NCI-H1092 treated with DMSO at 0.1 percent for 48 hours (cell line): ENCODE measurements around the gene PEX14.

ENCODE experiments used
- DNase-seq: peaks from one replicate; lab custom pipeline; 2025; lab: John Stamatoyannopoulos, UW

PEX14 gene

DNA sequence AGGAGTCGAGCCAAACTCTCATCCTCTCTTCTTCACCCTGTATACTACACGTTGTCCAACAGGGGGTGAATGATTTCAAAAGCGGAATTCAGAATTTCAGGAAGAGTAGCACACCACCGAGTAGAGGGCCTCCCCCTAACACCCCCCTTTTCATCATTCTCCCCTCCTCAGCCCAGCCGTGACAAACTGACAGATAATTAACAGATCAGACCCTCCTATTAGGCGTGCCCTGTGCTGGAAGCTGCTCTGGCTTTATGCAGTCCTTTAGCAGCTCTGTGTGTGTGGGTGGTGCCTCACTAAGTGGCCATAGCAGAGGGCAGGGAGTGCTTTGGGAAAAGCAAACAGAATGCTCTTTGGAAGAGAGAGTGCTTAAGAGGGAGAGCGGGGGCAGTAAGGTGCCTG is 44.3 kb downstream of the PEX14 start:
- DNase-seq: peak; percentile 92

DNA sequence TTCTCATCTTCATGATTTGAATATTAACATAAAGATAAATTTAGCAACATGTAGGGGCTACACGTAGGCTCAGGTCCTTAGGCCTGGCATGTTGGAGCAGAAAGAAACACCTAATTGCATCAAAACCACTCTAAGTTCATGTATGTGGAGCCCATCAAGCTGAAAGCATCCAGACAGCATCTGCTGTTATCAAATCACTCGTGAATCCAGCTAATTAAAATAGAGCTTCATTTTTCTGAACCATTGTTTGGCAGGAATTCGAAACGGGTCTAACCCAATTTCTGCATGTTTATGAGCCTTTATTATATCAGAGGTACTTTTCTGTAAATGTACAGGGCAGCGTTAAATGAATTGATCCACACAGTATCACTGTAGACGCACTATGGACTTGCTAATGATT is 45.7 kb downstream of the PEX14 start:
- DNase-seq: no peak

DNA sequence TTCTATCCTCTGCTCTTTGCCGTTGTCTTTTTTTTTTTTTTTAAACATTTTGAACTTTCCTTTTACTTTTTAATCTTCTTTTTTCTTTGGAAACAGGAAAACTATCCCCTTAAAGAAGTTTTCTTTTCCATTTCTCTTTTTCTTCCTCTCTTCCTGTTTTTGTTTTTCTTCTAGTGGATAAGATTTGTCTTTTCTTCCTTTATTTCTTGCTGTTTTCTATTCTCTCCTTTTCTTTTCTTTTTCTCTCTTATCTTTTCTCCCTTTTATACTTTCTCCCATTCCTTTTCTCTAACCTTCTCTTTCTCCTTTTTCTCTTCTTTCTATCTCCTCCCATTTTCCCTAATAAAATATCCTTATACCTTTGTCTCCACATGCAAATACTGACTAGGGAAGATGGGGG is 46.2 kb downstream of the PEX14 start:
- DNase-seq: no peak

DNA sequence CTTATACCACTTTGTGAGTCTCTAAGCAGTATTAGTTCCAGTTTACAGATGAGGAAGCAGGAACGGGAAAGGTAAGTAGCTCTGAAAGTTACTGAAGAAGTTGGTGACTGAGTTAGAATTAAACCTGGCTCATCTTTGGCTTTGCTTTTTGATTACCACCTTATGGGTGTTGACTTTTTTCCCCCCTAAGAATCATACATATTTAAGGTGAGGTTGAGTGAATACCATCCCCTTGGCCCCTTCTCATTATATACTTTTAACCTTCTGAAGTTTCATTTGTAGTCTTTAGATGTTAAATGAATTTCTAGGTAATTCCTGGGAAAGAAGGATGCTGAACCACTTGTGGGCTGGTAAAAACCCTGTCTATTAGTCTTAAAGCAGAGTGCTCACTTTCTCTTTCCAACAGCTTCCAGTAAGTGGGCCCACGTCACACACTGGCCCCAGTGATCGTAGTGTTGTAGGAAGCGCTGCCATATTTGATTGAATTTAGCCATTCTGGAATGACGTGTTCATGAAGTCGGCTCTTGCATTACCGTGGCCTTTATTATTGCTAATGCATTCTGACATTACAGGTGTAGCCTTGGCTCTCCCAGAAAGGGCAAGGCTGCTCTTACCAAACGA is 46.9 kb downstream of the PEX14 start:
- no peak for DNase-seq

DNA sequence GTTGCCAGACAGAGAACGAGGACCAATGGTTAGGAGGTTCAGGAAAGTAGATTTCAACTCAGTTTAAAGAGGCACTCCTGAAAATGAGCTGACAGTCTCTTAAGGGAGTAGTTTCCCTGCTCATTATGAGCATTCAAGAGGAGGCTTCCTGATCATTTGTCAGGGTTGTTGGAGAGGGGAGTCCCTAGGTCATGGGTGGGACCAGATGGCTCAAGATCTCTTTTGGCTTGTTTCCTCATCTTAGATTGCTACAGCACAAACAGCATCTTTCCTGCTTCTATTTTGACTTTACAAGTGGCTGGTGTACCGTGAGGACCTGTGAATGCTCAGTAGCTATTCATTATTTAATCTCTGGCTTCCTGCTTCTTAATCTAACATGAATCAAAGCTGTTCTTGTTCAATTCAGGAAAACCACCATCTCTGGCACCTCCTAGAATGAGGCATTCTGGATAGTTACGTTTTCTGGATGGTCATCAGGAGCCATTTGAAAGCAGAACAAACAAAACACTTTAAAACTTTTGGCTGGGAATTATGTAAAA is 47.6 kb downstream of the PEX14 start:
- DNase-seq: peak; percentile 73

DNA sequence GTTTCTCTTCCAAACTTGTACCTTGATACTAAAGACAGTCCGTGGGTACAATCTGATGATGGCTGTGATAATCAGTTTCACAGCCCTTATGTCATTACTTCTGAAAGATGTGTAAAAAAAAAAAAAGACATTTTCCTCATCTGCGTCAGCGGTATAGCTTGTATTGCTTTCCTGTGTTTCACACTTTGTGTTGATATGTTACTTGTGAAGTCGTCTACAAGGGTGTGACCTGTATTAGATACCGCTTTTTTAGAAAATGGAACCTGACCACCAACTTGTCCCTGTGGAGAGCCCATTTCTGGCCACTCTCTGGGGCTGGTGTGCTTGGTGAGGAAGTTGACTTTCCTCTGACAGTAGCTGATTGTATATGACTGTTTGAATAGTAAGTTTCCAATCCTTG is 50.5 kb downstream of the PEX14 start:
- DNase-seq: no peak

DNA sequence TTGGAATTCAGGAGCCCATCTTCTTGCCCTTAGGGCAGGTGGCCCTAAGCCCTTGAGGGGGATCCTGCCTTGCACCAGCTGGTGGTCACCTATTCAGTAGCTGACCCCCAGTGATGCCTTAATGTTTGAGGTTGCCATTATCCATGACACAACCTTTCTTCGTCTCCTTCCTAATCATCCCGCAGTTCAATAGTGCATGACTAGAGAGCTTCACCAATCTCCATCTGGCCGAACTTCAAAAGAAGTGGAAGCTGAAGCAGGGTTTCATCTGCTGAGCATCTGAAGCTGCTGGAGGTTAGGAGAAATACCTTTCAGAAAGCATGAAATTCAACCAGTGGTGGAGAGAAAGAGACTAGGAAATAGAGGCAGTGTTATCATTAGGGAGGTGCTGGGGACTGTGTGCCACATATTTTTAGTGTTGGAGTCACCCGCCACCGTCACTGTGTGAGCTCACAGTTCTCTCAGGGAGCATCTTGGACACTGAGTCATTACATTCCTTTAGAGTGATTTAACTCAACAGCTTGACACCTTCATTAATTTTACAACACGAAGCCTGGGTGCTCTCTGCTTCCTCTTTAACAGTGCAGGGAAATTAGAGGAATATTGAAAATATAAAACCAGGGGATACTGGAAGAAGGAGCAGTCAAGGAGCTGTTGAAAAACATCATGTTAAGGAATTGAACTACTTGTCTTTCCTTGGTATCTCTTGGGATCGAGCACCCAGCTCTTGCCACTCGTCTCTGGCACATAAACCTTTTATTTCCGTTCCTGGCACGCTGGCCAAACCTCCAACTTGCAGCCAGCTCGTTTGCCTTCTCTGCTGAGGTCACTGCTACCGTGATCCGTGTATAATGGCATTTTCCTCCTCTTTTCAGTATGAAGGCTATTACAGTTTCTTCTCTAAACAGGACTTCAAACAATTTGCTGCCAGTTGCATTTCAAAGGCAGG is 53.6 kb downstream of the PEX14 start:
- DNase-seq: peak; percentile 47

DNA sequence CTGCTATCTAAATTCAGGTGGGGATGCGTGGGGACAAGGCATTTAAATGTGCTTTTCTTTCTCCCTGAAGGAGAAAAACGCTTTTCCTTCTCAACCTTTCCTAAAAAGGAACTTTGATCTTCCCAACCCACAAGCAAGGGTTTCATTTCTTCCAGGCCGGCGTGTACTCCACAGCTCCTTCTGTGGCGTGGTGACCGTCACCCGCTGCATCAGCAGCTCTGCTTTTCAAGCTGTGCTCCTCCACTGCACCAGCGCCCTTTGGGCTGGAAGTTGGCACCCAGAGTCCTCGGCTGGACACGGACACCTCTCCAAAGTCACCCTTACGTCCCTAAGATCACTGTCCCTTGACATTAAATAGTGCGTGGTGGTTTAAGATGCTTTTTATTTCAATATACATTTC is 54.3 kb downstream of the PEX14 start:
- no peak for DNase-seq

DNA sequence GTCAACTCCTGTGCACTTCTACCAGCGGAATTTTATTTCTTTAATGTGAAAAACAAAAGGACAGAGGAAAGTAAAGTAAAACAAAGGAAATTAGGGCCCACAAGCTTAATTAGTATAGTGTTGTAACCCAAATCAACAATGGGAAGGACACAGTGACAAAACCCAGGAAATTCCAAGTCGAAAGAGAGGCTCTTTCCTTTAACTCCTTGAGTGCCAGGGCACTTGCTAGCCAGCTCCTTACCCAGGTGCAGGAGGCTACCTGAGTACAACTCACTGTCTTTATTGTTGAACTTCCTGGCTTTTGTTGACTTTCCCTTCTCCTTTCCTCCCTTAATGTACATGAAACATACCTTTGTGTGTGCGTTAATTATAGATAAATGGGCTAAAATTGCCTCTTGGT is 55.0 kb downstream of the PEX14 start:
- no peak for DNase-seq

DNA sequence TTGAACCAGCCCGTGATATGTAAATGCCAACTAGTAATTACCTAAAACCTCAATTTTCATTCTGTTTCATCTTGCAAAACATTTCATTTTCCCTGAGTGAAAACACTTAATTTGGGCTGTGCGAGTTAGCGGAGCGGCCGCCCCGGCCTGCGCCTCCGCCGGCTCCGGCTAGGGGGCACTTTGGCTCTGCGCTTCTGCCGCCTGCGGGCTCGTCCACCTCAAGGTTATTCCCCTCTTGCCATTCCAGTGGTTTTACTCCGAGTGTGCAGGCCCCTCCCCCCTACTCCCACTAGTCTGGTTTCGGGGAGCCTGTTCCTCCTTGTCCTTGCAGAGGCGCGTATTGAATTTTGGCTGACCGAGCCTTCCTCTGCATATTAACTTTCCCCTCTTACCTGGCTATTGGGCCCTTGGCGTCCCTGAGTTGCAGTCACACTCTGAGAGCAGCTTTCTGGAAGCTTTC is 55.6 kb downstream of the PEX14 start:
- DNase-seq: no peak

DNA sequence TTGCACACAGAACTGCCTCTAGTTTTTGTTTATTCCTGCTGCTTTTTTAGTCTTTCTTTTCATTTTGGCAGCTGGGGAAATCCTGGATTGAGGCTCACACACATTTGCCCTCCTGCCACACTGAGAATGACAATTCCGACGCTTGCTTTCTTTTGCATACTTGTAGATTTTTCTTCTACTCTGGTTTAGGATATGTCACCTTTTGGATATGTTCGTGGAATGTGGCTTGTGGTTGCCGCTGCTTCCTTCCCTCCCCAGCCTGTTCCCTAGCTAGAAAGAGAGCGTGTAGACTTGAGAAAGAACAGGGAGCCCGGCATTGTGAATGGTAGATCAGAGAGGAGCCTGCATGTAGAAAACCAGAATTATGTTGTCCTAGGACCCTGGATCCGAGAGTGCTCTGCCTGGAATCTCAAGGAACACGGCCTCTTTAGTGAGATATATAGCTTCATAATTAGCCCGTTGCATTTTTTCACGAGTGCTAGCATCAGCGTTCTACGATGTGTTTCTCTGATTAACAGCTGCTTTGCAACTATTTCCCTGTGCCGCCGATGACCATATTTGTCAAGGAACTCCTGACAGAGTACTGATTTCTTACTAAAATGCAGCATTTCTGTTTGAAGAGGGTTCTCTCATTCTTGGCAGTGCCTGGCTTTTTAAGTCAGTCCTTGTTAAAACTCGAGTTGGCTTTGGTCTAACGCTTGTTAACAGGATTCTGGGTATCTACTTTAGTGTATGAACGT is 56.2 kb downstream of the PEX14 start:
- no peak for DNase-seq

DNA sequence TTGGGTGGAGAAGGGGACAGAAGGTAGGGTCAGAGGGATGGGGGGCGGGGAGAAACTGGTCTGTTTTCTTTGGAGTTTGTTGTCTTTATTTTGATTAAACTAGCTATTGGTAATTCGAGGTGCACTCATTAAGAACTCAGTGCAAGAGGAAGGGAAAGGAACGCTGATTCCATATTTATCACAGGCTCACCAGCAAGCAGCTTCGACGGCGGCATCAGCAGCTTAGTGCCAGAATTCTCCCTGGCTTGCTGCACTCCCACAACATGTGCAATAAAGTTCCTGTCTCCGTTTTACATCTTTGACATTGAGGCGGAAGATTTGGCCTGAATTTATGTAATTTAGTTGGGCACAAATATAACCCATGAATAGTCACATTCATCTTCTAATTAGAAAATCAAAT is 57.6 kb downstream of the PEX14 start:
- DNase-seq: no peak

DNA sequence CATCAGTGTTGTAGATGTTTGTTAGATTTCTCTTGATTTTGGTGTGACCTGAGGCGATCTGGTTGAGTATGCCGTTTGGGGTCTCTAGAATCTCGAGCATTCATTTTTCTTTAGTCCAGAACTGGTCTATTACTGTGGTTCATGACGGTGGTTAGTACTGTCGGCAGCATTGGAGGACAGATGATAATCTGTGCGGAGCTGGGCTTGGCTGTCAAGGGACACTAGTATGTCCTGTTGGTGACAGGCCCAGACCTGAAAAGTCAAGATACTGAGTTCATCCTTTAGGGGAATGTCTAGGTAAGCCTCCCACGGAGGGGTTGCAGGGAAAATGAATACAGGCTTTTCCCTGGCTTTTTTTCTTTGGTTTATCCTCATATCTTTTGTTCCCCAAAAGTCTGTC is 59.8 kb downstream of the PEX14 start:
- DNase-seq: no peak

DNA sequence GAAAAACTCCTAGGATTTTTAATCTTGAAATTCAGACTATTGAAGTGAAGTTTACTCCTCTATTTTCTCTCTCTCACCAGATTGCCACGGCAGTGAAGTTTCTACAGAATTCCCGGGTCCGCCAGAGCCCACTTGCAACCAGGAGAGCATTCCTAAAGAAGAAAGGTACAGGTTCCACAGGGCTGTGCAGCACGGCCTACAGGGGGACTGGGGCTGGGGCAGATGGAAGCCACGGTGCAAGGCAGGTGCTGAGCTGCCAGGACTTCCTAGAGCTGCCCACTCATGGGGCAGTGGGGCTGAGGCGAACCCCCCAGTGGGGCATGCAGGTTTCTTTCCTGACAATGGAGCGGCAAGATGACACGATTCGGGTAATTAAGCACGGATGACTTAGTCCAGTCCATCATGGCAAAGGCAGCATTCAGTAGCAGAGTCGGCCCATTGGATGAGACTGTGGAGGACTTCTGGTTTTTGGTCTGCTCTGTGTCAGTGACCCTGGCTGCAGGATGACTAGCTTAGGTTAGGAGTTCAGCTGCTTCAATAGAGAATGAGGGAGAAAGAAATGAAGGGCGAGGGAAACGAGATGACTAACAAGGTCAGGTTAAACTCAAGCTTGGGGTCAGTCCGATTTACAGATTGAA is 61.5 kb downstream of the PEX14 start:
- no peak for DNase-seq

DNA sequence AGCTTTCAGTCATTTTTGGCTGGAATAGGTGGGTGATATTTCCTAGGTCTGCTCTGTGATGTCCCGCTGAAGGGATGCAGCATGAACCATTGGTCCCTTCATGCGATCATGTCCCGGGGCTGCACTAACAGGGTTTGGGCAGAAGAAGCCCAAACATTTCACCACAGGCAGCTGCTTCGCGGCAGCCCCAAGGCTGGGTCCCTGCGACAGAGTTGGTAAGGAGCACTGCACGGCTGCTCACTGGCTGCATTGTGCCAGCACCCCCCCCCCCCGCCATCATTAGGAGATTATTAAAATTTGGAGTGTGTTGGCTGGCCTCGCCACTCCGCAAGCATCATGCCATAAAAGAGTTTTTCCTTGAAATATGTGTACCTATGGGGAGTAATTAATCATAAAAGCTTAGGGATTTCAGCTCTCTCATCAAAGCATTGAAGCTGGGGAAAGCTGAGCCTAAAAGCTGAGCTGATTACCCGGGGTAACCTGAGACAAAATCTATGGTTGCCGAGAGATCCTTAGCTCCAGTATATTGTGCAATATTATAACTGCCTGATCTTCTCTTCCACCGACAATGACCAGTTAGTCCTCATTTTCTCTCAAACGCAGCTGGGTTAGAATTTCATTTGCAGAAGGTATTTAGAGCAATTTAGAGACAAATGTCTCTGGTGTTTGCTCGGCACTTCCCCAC is 62.5 kb downstream of the PEX14 start:
- DNase-seq: peak; percentile 99

DNA sequence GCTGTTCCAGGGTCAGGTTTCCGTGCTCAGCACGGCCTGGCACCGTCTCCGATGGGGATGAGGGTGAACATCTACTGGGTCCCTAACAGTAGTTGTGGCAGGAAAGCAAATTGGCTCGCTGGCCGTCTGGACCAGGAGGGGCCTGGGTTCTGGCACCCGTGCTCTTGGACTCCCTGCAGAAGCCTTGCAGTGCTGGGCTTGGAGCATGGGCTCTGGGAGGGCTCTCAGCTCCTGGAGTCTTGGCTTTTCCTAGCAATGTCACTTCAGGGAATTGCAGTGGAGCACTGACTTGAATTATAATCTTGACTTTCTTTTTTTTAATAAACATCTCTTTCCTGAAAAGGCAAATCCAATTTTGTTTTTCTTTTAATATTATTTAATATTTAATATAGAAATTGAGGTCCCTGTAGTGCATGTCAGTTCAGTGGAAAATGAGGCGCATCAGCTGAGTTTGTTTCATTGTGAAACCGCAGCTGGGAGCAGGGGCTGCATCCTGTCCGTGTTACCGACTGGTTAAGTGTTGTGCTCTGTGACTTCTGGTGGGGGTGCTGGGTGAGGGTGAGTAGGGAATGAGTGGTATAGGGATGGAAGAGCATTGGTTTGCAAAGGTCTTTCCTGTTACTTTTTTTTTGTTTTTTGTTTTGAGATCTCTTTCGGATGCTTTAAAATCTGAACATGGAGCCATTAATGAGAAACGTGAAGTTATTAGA is 64.1 kb downstream of the PEX14 start:
- DNase-seq: peak; percentile 68

DNA sequence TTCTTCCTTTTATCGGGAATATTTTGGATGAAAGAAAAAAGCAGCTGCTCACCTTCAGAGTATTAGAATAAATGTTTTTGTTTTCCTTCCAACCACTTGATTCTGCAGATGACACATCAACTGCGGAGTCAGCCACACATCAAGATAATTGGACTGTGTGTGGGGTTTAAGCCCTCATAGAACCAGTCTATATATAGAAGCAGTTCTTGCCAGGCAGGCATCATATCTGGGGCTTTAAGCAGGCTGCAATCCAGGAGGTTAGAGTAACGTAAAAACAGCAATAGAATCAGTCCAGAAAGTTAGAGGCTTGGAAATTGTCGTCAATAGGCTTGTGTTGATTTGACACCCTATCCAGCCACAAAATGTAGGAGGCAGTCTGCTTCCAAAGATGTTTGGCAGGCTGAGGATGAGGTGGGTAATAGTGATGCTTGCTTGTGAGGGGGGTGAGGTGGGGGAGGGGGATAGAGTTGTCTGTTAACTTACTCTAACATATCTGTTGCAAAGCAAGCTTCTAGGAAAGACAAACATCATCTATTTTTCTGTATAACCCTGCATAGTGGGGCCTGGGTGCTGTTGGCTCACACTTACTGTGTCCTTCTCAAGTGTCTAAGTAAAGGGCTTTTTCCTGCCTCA is 64.8 kb downstream of the PEX14 start:
- DNase-seq: peak; percentile 69

DNA sequence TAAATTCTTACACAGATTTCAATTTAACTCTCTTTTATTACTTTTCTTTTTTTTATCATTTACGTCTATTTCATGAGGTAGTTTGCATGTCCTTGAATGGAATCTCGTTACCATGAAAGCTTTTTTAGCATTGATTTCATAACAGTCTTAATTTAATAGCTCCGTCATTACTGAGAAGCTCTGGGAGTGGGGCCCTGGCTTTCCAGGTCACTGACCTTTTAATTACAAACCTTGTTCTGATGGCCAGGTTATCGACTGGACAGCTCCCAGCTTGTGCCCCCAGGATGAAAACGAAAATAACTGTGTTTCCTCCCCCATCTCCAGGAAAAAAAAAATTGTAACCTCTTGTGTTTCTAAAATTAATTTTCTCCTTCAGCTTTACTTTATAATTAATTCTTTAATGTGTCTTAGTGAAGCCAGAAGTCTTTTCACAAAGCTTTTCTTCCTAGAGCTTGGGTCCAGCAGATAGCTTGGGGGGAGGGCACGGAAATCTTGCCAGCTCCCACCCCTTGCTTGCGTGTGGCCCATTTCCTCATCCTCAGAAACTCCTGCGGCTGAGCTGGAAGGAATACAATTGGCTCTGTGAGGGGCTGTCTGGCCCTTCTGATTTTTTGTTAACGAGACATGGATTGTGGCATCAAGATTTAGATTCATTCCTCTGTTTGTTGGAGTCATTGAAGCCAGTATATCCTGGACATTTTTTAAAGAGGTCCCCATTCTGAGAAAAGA is 65.7 kb downstream of the PEX14 start:
- DNase-seq: peak; percentile 47

DNA sequence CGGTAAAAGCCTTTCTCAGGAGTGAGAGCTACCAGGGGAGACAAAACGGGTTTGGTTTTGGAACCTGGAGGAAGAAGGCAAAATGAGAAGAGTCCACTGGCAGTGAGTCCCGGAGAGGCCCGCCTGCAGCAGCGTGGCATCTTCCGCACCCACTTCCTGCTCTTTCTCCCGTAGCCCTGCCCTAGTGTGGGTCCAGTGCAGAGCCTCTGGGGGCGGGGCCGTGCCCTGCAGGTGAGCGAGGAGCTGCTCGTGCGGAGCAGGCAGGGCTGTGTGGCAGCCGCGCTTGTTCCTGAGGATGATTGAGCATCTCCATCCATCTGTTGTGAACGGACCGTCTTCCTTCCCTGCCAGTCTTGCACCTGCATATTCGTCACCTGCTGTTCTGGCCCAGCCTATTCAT is 66.5 kb downstream of the PEX14 start:
- peak; percentile 33 for DNase-seq

DNA sequence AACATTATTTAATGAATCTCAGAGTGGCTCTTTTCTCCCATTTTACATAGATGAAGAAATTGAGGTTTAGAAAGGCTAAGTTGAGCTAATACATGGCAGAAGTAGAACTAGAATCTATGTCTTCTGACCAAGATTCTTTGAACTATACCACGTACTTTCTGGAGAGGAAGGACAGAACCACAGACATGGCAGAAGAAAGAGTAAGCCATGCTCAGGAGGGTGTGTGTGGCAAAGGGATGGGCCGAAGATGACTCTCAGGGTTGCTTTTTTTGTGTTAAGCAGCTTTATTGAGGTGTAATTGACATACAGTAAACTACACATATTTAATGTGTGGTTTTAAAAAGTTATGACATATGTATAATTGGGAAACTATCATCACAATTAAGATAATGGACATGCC is 69.5 kb downstream of the PEX14 start:
- DNase-seq: no peak
